HEK293 (cell line): ENCODE measurements around the gene IP6K3.
A peak's percentile ranks its signal among the peaks of the same experiment; 100 is the strongest.

ENCODE experiments used
- CTCF ChIA-PET: fragments of 350-600 bp; formaldehyde crosslinking; extraction: SDS; loops from one replicate; lab custom pipeline; 2021; ENCODE audit warnings: antibody characterized with exemption; lab: Yijun Ruan, JAX
- POLR2A ChIA-PET: fragments of 300-600 bp; formaldehyde crosslinking; extraction: SDS; loops from one replicate; lab custom pipeline; 2020; ENCODE audit warnings: antibody characterized with exemption, inconsistent platforms; lab: Yijun Ruan, JAX
- H3K27ac ChIP-seq: fragments of 200-500 bp; sonication (Bioruptor generic); 2 replicates; pipeline ENCODE4 v1.5.1; 2014; ENCODE audit warnings: low read depth, low read length, control low read depth, inconsistent platforms; ENCODE audit errors: extremely low read depth
- H3K36me3 ChIP-seq, 2 experiments: fragments of 200-500 bp in 1 of 2; sonication (Bioruptor generic) in 1 of 2; 1 replicate in 1 of 2; 2 replicates in 1 of 2; pipeline ENCODE4 v1.5.1; 2014 to 2017; ENCODE audit warnings: inconsistent platforms in 2 of 2, low read length in 2 of 2; ENCODE audit not compliant: control insufficient read depth in 2 of 2, insufficient read depth in 1 of 2
- H3K4me1 ChIP-seq: fragments of 200-500 bp; sonication (Bioruptor generic); 2 replicates; pipeline ENCODE4 v1.5.1; 2014; ENCODE audit warnings: mild to moderate bottlenecking, low read length, inconsistent platforms; ENCODE audit not compliant: control insufficient read depth, insufficient read depth
- H3K4me3 ChIP-seq: 2 replicates; pipeline ENCODE4 v1.5.1; 2011; ENCODE audit warnings: low read depth, mild to moderate bottlenecking, control low read depth, low read length, moderate library complexity
- H3K9me3 ChIP-seq: fragments of 200-500 bp; sonication (Bioruptor generic); 2 replicates; pipeline ENCODE4 v1.5.1; 2014; ENCODE audit warnings: low read depth, low read length, inconsistent platforms; ENCODE audit not compliant: control insufficient read depth, insufficient read depth
- HOXC10 ChIP-seq: sonication (generic); formaldehyde crosslinking; IDR thresholded peaks from 2 replicates; pipeline ENCODE4 v1.8.1; 2023; ENCODE audit warnings: mild to moderate bottlenecking, missing genetic modification reagents
- KLF16 ChIP-seq: fragments of 450-650 bp; formaldehyde crosslinking; IDR thresholded peaks from 2 replicates; pipeline ENCODE4 v1.5.1; 2017; ENCODE audit warnings: missing biosample characterization, missing genetic modification characterization
- KLF9 ChIP-seq: fragments of 450-650 bp; formaldehyde crosslinking; IDR thresholded peaks from 2 replicates; pipeline ENCODE4 v1.5.1; 2016; ENCODE audit warnings: missing biosample characterization, missing genetic modification characterization, low read depth
- RBAK ChIP-seq: fragments of 450-650 bp; formaldehyde crosslinking; IDR thresholded peaks from 2 replicates; pipeline ENCODE4 v1.5.1; 2016; ENCODE audit warnings: missing biosample characterization, missing genetic modification characterization
- REPIN1 ChIP-seq: fragments of 450-650 bp; formaldehyde crosslinking; IDR thresholded peaks from 2 replicates; pipeline ENCODE4 v1.5.1; 2017; ENCODE audit warnings: missing biosample characterization, missing genetic modification characterization, low read depth
- SP2 ChIP-seq: fragments of 450-650 bp; formaldehyde crosslinking; IDR thresholded peaks from 2 replicates; pipeline ENCODE4 v1.5.1; 2016; ENCODE audit warnings: missing biosample characterization, missing genetic modification characterization
- ZBTB21 ChIP-seq: fragments of 450-650 bp; formaldehyde crosslinking; IDR thresholded peaks from 2 replicates; pipeline ENCODE4 v1.5.1; 2017; ENCODE audit warnings: missing biosample characterization, missing genetic modification characterization
- ZFP3 ChIP-seq: fragments of 450-650 bp; formaldehyde crosslinking; IDR thresholded peaks from 2 replicates; pipeline ENCODE4 v1.5.1; 2016; ENCODE audit warnings: low read depth, missing biosample characterization, missing genetic modification characterization
- ZFP41 ChIP-seq: fragments of 450-650 bp; formaldehyde crosslinking; IDR thresholded peaks from 2 replicates; pipeline ENCODE4 v1.5.1; 2016; ENCODE audit warnings: missing biosample characterization, missing genetic modification characterization, borderline replicate concordance
- ZNF10 ChIP-seq: fragments of 450-650 bp; formaldehyde crosslinking; IDR thresholded peaks from 2 replicates; pipeline ENCODE4 v1.5.1; 2017; ENCODE audit warnings: missing biosample characterization, missing genetic modification characterization
- ZNF155 ChIP-seq: fragments of 450-650 bp; formaldehyde crosslinking; IDR thresholded peaks from 2 replicates; pipeline ENCODE4 v1.5.1; 2016; ENCODE audit warnings: missing biosample characterization, missing genetic modification characterization
- ZNF2 ChIP-seq: fragments of 450-650 bp; formaldehyde crosslinking; IDR thresholded peaks from 2 replicates; pipeline ENCODE4 v1.5.1; 2016; ENCODE audit warnings: missing biosample characterization, missing genetic modification characterization
- ZNF549 ChIP-seq: fragments of 450-650 bp; IDR thresholded peaks from 2 replicates; pipeline ENCODE4 v1.5.1; 2018; ENCODE audit warnings: missing biosample characterization, missing genetic modification characterization, mild to moderate bottlenecking, inconsistent platforms, moderate library complexity
- ZNF560 ChIP-seq: fragments of 450-650 bp; formaldehyde crosslinking; IDR thresholded peaks from 2 replicates; pipeline ENCODE4 v1.5.1; 2017; ENCODE audit warnings: missing biosample characterization, missing genetic modification characterization, borderline replicate concordance
- ZNF600 ChIP-seq: fragments of 450-650 bp; formaldehyde crosslinking; IDR thresholded peaks from 2 replicates; pipeline ENCODE4 v1.5.1; 2016; ENCODE audit warnings: missing biosample characterization, missing genetic modification characterization
- ZNF677 ChIP-seq: fragments of 450-650 bp; IDR thresholded peaks from 2 replicates; pipeline ENCODE4 v1.5.0; 2018; ENCODE audit warnings: missing biosample characterization, mild to moderate bottlenecking, missing genetic modification characterization, moderate library complexity
- ZNF785 ChIP-seq: fragments of 450-650 bp; formaldehyde crosslinking; IDR thresholded peaks from 2 replicates; pipeline ENCODE4 v1.5.1; 2016; ENCODE audit warnings: missing biosample characterization, missing genetic modification characterization
- ZNF837 ChIP-seq: fragments of 450-650 bp; formaldehyde crosslinking; IDR thresholded peaks from 2 replicates; pipeline ENCODE4 v1.5.1; 2016; ENCODE audit warnings: missing biosample characterization, missing genetic modification characterization
- TF ChIP-seq, protein P1 (sequence below): fragments of 450-650 bp; formaldehyde crosslinking; IDR thresholded peaks from 2 replicates; pipeline ENCODE4 v1.5.1; 2017; ENCODE audit warnings: missing biosample characterization, mild to moderate bottlenecking, missing genetic modification characterization, moderate library complexity
- TF ChIP-seq, protein P2 (sequence below): fragments of 450-650 bp; formaldehyde crosslinking; IDR thresholded peaks from 2 replicates; pipeline ENCODE4 v1.5.1; 2017; ENCODE audit warnings: missing biosample characterization, missing genetic modification characterization
- TF ChIP-seq, protein P3 (sequence below): fragments of 450-650 bp; formaldehyde crosslinking; optimal IDR thresholded peaks from 2 replicates; pipeline ENCODE3; 2016; ENCODE audit warnings: missing biosample characterization, mild to moderate bottlenecking, missing genetic modification characterization
- TF ChIP-seq, protein P4 (sequence below): fragments of 450-650 bp; formaldehyde crosslinking; IDR thresholded peaks from 2 replicates; pipeline ENCODE4 v1.5.1; 2016; ENCODE audit warnings: missing biosample characterization, missing genetic modification characterization, low read depth
- TF ChIP-seq, protein P5 (sequence below): fragments of 450-650 bp; formaldehyde crosslinking; conservative IDR thresholded peaks from 2 replicates; pipeline ENCODE4 v1.5.1; 2016; ENCODE audit warnings: low read depth, missing biosample characterization, missing genetic modification characterization
- TF ChIP-seq, protein P6 (sequence below): fragments of 450-650 bp; formaldehyde crosslinking; IDR thresholded peaks from 2 replicates; pipeline ENCODE4 v1.5.1; 2016; ENCODE audit warnings: missing biosample characterization, missing genetic modification characterization

Gene IP6K3

DNA sequence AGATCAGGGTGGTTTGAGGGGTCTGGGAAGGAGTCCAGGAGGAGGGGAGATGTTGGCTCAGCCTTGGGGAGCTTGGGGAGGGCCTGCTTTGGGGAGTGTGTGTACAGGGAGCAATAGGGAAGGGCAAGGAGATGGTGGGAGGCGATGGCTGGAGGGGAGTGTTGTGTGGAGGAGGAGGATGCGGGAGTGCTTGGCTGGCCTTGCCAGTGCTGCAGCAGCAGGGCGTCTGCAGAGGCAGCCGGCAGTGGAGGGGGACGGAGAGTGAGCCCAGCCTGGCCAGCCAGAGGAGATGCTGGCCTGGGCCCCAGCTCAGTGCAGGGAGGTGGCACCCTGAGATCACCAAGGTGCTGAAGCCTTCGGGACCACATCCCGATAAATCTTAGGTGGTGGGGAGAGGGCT, 3.9 kb downstream of the IP6K3 start (continued):
- TF ChIP-seq KLF9 (no peak), ZFP3 (no peak), ZNF677 (no peak), ZNF10 (no peak), ZNF600 (no peak; the same call in 1 of the 2 replicates)
- TF ChIP-seq, protein P1, sequence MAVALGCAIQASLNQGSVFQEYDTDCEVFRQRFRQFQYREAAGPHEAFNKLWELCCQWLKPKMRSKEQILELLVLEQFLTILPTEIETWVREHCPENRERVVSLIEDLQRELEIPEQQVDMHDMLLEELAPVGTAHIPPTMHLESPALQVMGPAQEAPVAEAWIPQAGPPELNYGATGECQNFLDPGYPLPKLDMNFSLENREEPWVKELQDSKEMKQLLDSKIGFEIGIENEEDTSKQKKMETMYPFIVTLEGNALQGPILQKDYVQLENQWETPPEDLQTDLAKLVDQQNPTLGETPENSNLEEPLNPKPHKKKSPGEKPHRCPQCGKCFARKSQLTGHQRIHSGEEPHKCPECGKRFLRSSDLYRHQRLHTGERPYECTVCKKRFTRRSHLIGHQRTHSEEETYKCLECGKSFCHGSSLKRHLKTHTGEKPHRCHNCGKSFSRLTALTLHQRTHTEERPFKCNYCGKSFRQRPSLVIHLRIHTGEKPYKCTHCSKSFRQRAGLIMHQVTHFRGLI (tag by site-specific recombination), result peak; percentile 75; the same call in 1 of the 2 replicates
- TF ChIP-seq, protein P2, sequence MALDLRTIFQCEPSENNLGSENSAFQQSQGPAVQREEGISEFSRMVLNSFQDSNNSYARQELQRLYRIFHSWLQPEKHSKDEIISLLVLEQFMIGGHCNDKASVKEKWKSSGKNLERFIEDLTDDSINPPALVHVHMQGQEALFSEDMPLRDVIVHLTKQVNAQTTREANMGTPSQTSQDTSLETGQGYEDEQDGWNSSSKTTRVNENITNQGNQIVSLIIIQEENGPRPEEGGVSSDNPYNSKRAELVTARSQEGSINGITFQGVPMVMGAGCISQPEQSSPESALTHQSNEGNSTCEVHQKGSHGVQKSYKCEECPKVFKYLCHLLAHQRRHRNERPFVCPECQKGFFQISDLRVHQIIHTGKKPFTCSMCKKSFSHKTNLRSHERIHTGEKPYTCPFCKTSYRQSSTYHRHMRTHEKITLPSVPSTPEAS, result no peak
- TF ChIP-seq, all 188 proteins: peak for 6

DNA sequence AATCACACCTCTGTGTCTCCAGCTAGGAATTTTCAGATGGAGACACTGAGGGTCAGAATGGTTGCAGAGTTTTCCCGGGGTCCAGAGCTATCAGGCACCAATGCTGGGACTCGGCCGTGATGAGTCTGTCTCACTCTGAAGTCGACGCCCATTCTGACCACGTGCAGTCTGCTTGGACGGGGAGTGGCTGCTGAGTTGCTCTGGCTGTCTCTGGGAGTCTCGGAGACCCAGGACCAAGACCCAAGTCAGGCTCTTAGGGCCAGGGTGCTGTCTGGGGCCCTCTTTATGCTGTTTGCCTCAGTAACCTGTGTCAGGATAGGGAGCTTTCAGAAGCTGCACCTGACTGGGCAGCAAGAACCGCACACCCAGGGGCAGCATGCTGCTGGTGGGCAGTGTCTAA, 4.6 kb downstream of the IP6K3 start:
- no peak overlapping the region for H3K27ac ChIP-seq
- ChIA-PET POLR2A (no interaction called here), CTCF (interaction anchor here (0.9 to 6.7 kb wide), 6 partner anchors 10 to 285 kb away, joined by 3 to 193 read pairs (median 8); partner anchors contain the start of gene UQCC2)
- H3K4me3 ChIP-seq, result no peak overlapping the region
- no peak for TF ChIP-seq ZNF560 (tag by site-specific recombination)
- no peak for TF ChIP-seq SP2 (tag by site-specific recombination)
- TF ChIP-seq ZNF2 (tag by site-specific recombination), result no peak
- TF ChIP-seq, protein P3, sequence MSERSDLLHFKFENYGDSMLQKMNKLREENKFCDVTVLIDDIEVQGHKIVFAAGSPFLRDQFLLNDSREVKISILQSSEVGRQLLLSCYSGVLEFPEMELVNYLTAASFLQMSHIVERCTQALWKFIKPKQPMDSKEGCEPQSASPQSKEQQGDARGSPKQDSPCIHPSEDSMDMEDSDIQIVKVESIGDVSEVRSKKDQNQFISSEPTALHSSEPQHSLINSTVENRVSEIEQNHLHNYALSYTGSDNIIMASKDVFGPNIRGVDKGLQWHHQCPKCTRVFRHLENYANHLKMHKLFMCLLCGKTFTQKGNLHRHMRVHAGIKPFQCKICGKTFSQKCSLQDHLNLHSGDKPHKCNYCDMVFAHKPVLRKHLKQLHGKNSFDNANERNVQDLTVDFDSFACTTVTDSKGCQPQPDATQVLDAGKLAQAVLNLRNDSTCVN (tag by site-specific recombination), result no peak
- TF ChIP-seq REPIN1 (tag by site-specific recombination), result no peak
- no peak for TF ChIP-seq ZNF600
- TF ChIP-seq ZNF549 (tag by site-specific recombination), result no peak
- no peak for TF ChIP-seq ZNF837 (tag by site-specific recombination)
- TF ChIP-seq ZNF10, result no peak
- no peak for TF ChIP-seq HOXC10
- TF ChIP-seq ZFP41, result no peak
- no peak for TF ChIP-seq RBAK (tag by site-specific recombination)
- H3K36me3 ChIP-seq, result no peaks in the 10 kb centered on the region
- peaks cover 21% of the 10 kb centered on the region for H3K4me1 ChIP-seq
- H3K9me3 ChIP-seq, result no peaks in the 10 kb centered on the region

DNA sequence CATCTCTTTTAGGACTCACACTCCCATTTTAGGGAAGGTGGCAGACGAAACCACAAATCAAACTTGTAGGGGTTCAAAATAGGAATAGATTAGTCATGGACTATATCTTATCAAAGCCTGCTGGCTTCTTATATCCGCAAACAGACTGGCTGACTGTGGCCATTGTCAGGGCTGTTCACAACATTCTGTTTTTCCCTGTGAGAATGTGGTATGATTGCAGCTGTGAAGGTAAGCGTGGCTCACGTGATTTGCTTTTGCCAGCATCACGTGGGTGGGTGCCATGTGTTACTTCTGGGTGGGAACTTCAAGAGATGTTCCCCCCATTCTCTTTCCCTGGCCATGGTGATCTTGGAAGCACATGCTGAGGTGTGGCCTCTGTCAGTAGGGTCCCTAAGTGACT, 5.9 kb downstream of the IP6K3 start:
- ChIA-PET CTCF (interaction anchor here (2.4 to 5.3 kb wide), 2 partner anchors 31 to 287 kb away, joined by 8 to 26 read pairs; no protein-coding TSS in a partner anchor), POLR2A (interaction anchor here (0.7 kb wide), 1 partner anchor 293 kb away, joined by 3 read pairs; no protein-coding TSS in a partner anchor)
- Histone ChIP-seq H3K36me3 (no peaks in the 10 kb centered on the region), H3K27ac (no peak overlapping the region), H3K4me3 (no peak overlapping the region), H3K4me1 (peaks cover 16% of the 10 kb centered on the region), H3K9me3 (no peaks in the 10 kb centered on the region)
- TF ChIP-seq, protein P4, sequence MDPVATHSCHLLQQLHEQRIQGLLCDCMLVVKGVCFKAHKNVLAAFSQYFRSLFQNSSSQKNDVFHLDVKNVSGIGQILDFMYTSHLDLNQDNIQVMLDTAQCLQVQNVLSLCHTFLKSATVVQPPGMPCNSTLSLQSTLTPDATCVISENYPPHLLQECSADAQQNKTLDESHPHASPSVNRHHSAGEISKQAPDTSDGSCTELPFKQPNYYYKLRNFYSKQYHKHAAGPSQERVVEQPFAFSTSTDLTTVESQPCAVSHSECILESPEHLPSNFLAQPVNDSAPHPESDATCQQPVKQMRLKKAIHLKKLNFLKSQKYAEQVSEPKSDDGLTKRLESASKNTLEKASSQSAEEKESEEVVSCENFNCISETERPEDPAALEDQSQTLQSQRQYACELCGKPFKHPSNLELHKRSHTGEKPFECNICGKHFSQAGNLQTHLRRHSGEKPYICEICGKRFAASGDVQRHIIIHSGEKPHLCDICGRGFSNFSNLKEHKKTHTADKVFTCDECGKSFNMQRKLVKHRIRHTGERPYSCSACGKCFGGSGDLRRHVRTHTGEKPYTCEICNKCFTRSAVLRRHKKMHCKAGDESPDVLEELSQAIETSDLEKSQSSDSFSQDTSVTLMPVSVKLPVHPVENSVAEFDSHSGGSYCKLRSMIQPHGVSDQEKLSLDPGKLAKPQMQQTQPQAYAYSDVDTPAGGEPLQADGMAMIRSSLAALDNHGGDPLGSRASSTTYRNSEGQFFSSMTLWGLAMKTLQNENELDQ (tag by site-specific recombination), result no peak
- TF ChIP-seq, protein P5, sequence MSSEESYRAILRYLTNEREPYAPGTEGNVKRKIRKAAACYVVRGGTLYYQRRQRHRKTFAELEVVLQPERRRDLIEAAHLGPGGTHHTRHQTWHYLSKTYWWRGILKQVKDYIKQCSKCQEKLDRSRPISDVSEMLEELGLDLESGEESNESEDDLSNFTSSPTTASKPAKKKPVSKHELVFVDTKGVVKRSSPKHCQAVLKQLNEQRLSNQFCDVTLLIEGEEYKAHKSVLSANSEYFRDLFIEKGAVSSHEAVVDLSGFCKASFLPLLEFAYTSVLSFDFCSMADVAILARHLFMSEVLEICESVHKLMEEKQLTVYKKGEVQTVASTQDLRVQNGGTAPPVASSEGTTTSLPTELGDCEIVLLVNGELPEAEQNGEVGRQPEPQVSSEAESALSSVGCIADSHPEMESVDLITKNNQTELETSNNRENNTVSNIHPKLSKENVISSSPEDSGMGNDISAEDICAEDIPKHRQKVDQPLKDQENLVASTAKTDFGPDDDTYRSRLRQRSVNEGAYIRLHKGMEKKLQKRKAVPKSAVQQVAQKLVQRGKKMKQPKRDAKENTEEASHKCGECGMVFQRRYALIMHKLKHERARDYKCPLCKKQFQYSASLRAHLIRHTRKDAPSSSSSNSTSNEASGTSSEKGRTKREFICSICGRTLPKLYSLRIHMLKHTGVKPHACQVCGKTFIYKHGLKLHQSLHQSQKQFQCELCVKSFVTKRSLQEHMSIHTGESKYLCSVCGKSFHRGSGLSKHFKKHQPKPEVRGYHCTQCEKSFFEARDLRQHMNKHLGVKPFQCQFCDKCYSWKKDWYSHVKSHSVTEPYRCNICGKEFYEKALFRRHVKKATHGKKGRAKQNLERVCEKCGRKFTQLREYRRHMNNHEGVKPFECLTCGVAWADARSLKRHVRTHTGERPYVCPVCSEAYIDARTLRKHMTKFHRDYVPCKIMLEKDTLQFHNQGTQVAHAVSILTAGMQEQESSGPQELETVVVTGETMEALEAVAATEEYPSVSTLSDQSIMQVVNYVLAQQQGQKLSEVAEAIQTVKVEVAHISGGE (tag by site-specific recombination), result no peak
- TF ChIP-seq, protein P6, sequence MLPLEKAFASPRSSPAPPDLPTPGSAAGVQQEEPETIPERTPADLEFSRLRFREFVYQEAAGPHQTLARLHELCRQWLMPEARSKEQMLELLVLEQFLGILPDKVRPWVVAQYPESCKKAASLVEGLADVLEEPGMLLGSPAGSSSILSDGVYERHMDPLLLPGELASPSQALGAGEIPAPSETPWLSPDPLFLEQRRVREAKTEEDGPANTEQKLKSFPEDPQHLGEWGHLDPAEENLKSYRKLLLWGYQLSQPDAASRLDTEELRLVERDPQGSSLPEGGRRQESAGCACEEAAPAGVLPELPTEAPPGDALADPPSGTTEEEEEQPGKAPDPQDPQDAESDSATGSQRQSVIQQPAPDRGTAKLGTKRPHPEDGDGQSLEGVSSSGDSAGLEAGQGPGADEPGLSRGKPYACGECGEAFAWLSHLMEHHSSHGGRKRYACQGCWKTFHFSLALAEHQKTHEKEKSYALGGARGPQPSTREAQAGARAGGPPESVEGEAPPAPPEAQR (tag by site-specific recombination), result no peak
- TF ChIP-seq ZBTB21, result no peak
- no peak for TF ChIP-seq ZNF785 (tag by site-specific recombination)
- TF ChIP-seq ZNF155, result no peak
- no peak for TF ChIP-seq KLF16 (tag by site-specific recombination)
